Amygdala (tissue), 56 donors: ENCODE data around the gene TMEM187.

Experiments used
- DNase-seq, 56 donors: peaks; one replicate each; lab custom pipeline; 2025; lab: John Stamatoyannopoulos, UW

Gene TMEM187

GRCh38 chrX:153934148-153934761, 38.3 kb upstream of the TMEM187 start:
- DNase-seq = no peak

DNA sequence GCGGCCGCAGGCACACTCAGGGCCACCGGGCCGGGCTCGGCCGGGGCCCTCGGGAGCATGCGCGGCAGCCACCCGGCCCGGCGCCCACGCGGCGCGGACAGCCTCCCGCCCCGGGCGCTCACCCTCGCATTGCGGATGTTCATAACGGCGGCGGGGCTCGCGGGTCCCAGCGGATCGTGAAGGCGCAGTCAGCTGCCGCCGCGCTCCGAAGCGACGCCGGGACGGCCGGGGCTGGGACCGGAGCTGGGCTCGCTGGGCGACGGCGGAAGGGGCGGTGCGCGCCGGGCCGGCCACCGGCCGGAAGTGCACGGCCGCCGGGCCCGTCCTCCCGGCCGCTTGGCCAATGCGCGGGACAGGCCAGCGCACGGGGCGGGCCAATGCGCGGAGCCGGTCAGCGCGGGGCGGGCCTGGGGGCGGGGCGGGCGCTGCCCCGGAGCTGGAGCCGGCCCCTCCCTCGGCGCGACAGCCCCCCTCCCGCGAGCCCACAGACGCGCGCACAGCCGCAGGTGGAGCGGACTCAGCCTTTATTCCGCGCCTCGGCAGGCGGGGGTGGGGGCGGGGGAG, 37.7 kb upstream of the TMEM187 start, which contains the start of gene NAA10:
Gene NAA10 (minus strand): TSS at position 276 of the 564 bp plus-strand sequence. CDS start 133 bp downstream, at position 143.
- peak in 39 of 56 donors; percentile 9 to 75 (median 38) for DNase-seq

DNA sequence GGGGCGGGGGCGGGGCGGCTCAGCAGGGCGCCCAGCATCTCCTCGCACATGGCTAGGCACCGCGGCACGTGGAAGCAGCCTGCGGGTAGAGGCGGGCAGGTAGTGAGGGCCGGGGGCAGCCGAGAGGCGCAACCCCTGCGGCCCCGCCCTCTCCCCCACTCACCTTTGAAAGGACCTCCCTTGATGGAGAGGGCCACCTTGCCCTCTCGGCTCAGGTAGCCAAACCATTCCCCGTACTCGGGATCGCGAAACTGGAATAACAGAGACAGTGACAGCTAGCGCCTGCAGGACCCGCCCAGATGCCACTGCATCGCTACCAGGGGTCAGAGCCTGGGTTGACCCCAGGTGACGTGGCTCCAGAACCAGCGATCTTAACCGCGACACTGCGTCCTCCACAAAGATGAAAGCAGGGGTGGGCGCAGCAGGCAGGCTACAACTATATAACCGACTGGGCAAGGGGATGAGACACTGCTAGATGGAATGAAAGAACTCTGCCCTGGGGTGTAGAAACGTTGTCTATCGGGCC, 37.2 kb upstream of the TMEM187 start:
- DNase-seq = peak in 1 of 56 donors; percentile 63

DNA sequence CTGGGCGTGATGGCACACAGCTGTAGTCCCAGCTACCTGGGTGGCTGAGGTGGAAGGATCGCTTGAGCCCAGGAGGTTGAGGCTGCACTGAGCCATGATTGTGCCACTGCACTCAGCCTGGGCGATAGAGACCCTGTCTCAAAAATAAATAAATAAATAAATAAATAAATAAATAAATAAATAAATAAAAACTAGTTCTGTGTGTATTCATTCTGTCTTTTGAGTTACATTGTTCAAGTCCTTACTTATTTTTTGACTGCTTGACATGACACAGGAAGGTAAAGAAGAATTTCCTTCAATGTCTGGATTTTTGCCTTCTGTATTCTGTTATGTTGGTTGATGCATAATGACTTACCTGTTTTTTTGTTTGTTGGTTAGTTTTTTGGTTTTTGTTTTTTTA, 35.5 kb upstream of the TMEM187 start:
- DNase-seq = no peak

DNA sequence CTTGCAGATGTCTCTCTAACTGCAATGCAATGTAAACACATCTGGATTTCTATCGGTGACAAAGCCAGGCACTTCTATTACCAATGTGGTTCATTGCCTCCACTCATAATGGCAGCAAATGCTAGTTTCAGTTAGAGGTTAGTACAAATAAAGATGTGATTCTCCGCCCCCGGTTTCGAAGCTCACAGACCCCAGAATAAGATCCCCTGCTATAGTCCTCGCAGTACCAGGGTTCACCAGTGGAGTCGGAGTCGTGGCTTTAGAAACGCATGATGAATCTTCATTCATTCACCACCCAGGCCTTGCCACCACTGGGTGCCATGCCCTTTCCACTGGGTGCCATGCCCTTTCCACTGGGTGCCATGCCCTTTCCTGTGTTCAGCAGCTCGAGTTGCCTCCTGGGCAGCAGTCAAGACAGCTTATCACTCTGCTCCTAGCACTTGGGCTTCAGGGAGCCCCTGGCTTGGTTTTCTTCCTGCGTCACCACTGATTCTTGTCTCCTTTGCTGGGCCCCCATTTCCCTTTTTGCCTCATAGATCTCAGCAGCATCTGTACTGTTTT, 34.2 kb upstream of the TMEM187 start:
- no peak for DNase-seq

GRCh38 chrX:153939573-153939972, 33.0 kb upstream of the TMEM187 start:
- DNase-seq = no peak

DNA sequence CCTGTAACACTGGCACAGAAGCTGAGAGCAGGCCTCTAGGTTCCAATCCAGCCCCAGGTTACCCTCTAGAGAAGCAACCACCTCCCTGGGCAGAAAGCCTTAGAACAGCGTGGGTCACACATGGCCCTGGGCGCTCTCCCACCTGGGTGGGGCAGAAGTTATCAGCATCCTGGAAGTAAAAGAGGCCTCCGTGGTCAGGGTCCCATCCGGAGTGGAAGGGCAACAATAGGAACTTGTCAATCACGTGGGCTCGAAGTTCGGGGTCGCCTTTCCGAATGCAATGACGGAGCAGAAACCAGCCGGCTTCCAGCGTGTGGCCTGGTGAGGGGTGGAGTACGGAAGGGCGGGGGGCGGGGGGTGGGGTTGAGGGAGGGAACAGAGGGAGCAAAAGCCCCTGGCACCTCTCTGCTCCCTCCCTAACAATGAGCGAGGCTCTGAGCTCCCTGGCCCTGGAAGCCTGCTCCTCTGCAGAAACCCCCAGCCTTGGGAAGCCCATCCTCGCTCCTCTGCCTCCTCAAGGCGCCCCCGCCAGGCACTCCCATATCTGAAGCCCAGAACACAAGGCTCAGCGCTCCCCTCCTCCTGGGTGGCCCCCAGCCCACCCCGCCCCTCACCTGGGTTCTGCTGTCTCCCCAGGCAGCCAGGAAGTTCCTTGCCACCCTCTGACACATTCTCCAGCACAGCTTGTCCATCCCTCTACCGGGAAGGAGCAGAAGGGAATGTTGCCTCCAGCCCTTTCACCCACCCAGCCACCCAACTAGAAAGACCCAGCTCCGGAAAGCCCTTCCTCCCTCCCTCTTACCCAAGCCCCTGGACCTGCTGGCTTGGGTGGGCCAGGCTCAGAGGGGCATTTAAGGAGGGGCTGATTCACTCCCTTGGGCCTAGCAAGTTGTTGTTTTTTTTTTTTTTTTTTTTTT, 31.0 kb upstream of the TMEM187 start:
- no peak for DNase-seq

GRCh38 chrX:153944140-153944799, 28.3 kb upstream of the TMEM187 start, which contains the start of gene RENBP:
RENBP (minus strand) TSS chrX:153944643; CDS start chrX:153944610, 33 bp downstream.
- peak in 28 of 56 donors; percentile 4 to 68 (median 28) for DNase-seq

- no peak for DNase-seq
These were observed 27.8 kb upstream of the TMEM187 start for GRCh38 chrX:153944800-153945150.

- no peak for DNase-seq
These were observed 26.3 kb upstream of the TMEM187 start for GRCh38 chrX:153945956-153946943.

GRCh38 chrX:153947009-153947769, 25.4 kb upstream of the TMEM187 start:
- peak in 33 of 56 donors; percentile 8 to 74 (median 31) for DNase-seq

GRCh38 chrX:153948002-153948466, 24.5 kb upstream of the TMEM187 start:
- no peak for DNase-seq

DNA sequence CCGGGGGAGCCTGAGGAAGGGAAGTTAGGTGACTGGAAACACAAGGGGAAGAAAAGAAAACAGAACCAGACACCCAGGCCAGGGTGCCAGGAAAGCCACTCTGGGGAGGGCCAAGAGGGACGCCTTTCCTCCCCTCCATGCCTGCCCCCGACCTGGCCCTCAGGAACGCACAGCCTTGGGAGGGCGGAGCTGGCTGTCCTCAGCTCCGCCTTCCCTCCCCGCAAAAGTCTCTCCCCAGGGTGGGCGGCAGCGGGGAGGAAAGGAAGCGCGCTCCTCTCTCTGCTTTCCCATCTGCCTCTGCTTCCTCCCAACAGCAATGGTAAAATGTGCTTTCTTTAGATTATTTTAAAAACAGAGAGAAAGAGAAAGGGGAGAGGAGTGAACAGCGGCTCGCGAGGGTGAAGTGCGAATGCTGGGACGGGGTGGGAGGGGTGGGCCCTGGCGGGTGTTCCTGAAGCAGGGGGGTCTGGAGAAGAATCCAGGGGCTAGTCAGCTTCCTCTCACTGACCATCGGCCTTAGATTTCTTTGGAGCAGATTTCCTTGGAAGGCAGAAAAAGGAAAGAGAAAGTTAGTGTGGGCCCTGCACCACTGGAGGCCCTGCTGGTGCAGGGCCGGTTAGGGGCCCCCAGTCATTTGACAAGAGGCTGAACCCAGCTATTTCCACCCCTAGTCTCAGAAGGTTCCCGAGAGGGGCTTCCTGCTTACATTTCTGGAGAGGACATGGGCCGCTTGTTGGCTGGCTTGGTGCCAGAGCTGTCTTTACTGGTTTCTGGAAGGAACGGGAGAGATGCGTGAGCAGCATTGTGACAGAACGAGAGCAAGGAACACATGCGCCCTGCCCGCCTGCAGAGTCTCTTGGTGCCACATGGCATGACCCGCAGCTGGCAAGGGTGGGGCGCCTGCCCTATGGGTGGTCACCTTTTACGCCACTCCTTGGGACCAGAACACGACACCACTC, 23.4 kb upstream of the TMEM187 start:
- no peak for DNase-seq

- no peak for DNase-seq
These were observed 22.4 kb upstream of the TMEM187 start for GRCh38 chrX:153950127-153950526.

DNA sequence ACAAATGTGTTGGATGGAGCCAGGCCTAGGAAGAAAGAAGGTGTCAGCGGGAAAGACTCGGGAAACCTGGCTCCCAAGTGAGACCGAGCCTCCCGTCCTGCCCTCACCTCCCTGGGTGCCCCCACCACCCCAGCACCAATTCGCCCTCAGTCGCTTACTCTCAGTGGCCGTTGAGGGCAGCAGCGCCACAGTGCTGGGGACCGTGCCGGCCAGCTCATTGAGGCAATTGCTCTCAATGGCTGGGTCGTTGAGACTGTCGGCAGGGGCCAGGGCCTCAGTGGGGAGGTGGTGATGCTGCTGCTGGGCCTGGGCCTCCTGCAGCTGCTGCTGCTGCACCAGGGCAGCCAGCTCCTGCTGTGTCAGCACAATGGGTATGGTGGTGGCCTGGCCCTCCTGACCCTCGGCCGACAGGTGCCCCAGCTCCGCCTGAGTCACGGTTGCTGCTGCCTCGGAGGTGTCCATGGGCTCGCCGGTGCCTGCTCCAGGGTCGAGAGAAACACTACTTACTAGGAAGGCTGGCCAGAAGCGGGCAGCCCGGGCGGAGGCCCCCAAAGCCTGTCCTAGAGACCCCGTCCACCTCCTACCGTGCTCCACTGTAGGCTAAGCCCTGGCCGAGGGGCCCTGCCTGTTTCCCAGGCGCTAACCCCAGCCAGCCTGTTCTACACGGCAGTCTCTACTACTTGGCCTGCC, 20.7 kb upstream of the TMEM187 start:
- no peak for DNase-seq

GRCh38 chrX:153952373-153953026, 20.1 kb upstream of the TMEM187 start:
- DNase-seq = no peak
